IPS DF 19.7 (cell line): ENCODE data around the gene RGS7.
"Not testable (repeated sequence)": the region's sequence is repeated elsewhere in the genome, so short reads cannot be mapped to it uniquely, and the experiment has no call there.

Source experiments
- DNase-seq: peaks from one replicate; pipeline ENCODE4 v3.0.0-alpha.2; 2013; ENCODE audit warnings: low read depth, low spot score

Gene RGS7

DNA sequence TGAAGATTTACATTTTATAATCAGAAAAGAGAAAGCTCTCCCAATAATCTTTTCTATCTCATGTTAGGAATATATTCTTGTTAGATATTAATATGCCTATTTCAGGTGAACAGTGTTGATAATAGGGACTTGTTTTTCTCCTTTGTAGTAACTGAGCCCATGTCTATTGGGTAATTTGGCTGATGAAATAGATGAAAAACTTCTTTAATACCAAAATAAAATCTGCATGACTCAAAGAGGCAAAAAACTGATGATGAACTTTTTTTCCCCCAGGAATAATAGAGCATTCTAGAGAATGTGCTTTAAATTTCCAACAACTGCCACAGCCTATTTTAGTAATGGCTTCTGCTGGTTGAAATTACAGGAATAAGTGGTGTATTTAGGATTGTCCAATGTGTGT, 566.1 kb downstream of the RGS7 start:
- DNase-seq = no peak

DNA sequence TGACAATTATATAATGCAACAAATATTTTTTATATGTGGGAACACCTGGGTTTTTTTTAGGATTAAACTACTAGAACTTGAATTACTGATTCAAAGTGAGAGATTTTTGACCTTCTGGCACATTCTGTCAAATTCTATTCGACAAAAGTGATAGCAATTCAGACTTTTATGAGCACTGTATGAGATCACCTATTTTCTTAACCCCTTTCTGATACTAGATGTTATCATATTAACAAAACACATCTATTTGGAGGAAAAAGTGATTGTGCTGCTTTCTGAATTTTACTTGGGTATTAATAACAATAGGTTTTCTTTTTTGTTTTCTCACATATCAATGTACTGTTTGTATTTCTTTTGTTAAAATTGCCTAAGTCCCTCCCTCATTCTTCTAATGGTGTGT, 570.1 kb downstream of the RGS7 start:
- no peak for DNase-seq

DNA sequence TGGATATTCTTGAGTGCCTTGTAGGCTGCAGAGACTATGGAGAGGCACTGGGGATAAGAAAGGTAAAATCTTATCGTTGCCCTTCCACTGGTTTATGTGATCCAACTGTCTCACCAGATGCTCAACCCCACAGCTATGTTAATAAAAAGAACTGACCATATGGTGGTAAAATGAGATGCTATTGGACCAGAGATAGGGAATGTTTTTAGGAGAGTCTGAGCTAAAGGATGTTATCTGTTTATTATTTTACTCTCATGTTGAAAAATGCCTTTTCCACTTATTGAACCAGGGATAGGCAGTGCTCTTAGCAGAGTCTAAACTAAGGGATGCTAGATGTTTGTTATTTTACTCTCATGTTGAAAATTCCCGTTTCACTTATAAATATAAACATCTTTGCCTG, 572.2 kb downstream of the RGS7 start:
- no peak for DNase-seq

DNA sequence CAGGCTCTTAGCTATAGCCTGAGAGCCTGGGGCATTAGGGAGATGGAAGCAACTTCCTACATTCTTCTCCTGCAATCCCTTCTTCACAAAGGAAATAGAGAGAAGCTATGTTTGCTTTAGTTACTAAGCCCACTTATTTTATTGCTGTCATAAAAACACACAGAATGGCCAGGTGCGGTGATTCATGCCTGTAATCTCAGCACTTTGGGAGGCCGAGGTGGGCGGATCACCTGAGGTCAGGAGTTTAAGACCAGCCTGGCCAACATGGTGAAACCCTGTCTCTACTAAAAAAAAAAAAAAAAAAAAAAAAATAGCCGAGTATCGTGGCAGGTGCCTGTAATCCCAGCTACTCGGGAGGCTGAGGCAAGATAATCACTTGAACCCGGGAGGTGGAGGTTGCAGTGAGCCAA, 573.3 kb downstream of the RGS7 start:
- DNase-seq = not testable (repeated sequence)

DNA sequence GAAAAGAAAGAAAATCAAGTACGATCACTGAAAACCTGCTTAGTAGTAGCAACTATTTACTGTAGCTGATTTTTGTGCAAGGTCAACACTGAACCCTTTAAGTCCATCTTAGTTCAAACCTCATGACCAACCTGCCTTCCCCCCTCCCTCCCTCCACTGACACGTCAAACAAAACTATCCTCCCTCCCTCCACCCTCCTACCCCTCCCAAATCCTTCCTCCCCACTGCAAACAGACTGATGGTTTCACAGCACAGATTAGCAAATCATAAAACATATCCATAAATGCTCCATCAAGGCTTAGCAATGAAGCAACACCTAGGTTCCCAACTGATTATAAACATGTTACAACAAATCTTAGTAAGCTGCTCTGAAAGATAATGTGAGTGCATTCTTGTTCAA, 580.8 kb downstream of the RGS7 start:
- DNase-seq = no peak

DNA sequence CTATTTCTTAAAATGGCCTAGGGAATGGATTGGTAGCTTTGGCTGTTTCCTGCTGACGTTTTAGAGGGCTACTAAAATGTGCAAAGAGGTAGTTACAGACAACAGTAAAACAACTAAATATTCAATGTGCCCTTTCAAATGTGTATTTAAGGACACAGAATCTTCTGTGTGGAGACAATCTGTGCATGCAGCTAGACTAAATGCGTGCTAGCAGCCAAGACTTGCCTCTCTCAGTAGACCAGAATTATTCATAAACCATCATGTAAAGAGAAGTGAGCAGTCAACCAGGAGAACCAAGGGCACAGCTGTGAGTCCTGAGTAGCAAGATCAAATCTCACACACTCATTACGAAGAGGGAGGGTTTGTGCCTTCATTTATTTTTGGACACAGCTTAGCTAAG, 584.9 kb downstream of the RGS7 start:
- DNase-seq = no peak

DNA sequence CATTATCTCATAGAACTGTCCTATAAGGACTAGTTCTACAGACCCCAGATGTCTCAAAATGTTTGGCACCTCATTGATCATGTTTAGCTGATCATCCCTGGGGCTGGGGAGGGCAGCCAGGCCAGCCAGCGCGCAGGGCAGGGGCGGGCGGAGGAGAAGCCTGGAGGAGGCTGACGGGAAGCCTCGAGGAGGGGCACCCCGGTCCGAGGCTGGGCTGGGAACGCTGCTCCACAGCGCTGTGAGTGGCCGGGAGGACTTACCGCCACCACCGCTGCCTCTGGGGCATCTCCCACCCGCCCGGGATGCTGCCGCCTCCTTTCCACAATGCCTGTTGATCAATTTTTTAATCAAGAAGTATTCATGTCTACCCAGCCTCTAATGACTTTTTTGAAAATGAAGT, 585.6 kb downstream of the RGS7 start:
- no peak for DNase-seq

DNA sequence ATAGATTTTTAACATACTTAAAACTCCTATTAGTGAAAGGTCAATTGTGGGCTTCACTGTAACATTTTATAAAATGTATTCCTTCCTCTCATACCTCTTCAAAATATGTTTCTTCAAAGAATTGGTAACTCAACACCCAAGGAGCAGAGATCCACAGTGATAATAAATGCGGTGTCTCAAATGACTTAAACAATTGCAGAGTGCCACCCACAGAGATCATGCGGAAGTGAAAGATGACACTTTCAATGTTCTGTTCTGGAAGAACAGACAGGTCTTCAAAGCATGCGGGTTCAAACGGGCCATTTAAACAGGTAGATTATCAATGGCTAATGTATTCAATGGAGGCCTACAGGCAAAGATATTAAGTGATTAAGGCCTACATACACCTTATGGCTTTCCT, 588.0 kb downstream of the RGS7 start:
- DNase-seq = no peak

DNA sequence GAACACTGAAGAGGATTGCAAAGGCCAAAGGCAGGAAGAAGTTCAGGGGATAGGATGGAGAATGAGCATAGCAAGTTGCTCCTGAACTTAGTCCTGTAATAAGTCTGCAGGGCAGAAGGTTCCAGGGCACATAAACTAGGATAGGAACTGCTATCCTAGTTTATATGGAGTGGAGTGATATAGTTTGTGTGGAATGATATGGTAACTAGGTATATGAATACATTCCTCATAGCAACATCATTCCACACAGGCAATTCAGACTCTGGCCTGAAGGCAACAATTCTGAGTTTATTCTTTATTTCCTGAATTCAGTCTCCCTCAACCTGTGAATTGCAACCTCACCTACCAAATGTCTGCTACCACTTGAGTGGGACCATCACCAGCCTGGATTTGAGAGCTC, 590.2 kb downstream of the RGS7 start:
- DNase-seq = no peak

DNA sequence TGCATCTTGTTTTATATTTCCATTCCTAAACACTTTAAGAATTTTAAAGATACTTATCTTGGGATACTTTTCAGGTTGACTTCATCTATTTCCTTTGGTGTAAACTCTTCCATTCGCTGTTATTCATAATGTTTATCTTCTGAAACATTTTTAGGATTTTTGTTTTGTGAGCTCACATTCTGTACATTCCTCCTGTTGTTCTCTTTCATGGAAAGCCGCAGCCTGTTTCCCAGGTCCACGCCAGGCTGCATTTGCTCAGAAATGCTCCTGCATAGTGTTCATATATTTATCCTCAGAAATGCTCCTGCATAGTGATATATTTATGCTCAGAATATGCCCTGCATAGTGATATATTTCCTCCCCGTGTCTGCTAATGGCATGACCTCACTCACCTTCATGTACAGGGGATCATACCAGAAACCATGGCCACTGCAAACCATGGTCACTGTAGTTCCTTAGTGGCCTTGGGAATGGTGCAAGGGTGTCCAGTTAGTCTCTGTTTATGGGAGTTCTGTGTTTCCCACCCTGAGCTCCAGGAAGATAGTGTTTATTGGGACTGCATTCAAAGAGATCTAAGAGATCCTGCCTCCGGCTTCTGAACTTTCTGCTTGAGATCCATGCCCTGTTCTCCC, 591.2 kb downstream of the RGS7 start:
- no peak for DNase-seq

DNA sequence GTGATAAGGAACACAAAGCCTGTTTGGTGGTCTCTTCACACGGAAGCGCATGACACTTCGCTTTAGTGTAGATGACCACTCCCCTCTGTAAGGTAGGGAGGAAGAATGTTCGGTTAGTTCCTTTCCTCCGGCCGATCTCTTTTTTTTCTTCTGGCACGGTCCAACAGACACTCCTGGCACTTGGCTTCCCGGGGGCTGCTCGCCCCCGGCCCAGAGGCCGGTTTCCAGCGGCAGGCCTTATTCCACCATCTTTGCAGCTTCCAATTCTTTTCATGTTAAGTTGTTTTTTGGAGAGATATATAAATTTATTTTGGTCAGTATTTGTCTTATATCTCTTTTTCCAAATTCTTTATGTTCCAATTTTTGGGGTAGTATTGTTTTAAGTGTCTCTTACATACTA, 593.2 kb downstream of the RGS7 start:
- no peak for DNase-seq

DNA sequence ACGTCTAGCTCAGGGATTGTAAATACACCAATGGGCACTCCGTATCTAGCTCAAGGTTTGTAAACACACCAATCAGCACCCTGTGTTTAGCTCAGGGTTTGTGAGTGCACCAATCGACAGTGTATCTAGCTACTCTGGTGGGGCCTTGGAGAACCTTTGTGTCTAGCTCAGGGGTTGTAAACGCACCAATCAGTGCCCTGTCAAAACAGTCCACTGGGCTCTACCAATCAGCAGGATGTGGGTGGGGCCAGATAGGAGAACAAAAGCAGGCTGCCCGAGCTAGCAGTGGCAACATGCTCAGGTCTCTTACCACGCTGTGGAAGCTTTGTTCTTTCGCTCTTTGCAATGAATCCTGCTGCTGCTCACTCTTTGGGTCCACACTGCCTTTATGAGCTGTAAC, 593.9 kb downstream of the RGS7 start:
- DNase-seq = not testable (repeated sequence)

DNA sequence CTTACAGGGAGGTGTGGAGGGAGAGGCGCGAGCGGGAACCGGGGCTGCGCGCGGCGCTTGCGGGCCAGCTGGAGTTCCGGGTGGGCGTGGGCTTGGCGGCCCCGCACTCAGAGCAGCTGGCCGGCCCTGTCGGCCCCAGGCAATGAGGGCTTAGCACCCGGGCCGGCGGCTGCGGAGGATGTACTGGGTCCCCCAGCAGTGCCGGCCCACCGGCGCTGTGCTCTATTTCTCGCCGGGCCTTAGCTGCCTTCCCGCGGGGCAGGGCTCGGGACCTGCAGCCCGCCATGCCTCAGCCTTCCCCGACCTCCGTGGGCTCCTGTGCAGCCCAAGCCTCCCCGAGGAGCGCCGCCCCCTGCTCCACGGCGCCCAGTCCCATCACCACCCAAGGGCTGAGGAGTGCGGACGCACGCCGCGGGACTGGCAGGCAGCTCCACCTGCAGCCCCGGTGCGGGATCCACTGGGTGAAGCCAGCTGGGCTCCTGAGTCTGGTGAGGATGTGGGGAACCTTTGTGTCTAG, 594.5 kb downstream of the RGS7 start:
- DNase-seq = not testable (repeated sequence)

DNA sequence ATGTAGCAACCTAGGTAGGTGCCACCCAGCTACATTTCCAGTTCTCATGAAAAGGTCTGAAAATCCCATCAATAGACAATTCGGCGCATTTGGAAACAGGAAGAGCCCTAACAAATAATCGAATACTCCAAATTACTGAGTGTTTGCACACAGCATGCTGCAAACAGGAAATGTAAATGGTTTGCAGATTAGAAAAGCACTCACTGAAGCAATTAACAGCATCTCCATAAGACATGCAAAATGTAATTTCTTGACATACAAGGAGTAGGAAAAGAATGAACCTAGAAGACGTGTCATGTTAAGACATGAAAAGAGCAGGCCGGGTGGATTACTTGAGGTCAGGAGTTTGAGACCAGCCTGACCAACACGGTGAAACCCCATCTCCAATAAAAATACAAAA, 598.2 kb downstream of the RGS7 start:
- not testable (repeated sequence) for DNase-seq

DNA sequence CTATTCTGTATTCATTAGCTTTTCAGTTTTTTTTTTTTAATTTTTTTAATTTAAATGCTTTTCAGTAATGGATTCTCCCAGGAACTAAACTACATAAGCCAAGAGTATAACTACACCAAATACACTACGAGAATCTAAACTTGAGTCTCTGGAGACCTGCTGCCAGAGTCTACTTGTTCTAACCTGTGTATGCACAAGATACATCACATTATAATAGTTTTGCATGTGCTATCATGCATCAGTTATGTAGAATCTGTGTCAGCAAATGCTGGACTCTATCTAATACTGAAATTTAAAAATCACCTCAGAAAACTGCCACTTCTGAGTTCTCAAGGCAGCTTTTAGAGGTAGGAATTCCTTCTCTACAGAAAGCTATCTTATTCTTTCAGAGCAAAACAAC, 598.7 kb downstream of the RGS7 start:
- DNase-seq = no peak

DNA sequence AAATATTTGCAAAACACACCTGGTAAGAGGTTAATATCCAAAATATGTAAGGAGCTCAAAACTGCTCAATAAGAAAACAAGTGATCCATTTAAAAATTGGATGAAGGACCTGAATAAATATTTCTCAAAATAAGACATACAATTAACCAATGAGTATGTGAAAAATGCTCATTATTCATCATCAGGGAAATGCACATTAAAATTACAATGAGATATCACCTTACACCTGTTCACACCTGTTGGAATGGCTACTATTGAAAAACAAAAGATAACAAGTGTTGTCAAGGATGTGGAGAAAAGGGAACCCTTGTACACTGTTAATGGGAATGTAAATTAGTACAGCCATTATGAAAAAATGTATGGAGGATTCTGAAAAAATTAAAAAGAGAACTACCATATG, 609.1 kb downstream of the RGS7 start:
- no peak for DNase-seq

DNA sequence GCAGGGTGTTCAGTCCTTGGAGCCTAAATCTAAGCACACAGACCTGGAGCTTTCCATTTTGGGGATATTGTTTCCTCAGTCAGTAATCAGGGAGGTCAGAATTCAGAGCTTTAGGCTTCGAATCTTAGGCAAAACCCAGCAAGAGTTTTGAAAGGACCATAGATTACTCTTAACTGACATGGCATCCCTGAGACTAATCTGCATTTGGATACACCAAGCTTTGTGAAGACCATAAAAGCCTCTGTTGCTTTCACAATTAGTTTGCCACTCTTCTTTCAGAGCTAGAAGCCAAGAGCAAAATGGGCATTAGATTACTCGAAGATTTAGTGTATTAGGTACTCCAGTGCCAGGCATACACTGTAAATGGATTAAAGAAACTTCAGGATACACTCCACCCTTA, 613.3 kb downstream of the RGS7 start:
- DNase-seq = no peak

DNA sequence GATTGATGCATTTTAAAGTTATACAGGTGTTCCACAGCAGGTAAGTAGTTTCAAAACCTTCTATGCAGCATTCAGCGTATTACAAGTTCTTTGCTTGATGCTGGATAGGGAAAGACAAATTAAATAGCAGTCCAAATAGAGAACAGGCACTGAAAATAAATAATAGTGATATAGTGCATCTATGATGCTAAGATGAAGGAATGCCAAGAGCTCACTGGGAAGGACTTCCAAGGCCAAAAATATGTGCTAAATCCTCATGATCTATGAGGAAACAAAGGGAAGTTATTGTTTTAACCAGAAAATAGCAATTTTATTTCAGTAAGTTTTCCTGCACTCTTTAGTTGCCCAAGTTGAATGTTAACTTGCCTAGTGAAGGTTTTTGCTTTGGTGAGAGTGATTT, 617.3 kb downstream of the RGS7 start:
- DNase-seq = no peak

DNA sequence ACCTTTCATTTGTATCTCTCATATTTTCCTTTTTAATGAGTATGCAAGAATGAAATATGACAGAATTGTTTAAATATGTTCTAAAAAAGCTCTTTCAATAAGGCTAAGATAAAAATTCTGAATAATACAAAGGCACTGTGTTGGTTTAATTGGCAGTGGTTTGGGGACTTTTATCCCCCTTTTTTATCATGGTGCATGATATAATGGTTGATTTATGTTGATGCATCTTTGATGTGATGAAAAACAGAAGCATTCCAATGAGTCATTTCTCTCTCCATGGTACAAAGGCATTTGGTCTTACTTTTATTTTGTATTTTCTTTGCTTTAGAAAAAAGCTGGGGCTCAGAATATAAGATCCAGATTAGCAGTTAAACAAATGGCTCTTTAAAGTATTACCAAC, 617.9 kb downstream of the RGS7 start:
- DNase-seq = no peak

DNA sequence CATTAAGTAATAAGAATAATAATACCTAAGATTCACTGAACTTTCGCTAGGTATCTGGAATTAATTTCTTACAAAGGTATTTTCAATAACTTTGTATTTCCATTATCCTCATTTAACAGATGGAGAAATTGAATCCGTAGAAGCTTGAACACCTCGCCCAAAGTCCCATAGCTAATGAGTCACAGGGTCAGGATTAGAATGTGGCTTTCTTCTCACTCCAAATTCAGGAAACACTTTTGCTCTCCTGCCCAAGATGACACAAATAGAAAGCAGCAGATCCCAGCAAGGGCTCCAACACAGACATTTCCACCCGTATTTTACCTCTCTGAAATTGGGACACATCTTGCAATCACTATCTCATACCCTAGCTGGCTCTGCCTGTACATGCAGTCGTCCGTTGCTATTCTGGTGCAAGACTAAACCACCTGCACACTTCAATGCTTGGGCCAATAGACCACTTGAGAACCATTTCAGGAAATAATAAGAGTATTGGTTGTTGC, 619.2 kb downstream of the RGS7 start:
- DNase-seq = no peak

DNA sequence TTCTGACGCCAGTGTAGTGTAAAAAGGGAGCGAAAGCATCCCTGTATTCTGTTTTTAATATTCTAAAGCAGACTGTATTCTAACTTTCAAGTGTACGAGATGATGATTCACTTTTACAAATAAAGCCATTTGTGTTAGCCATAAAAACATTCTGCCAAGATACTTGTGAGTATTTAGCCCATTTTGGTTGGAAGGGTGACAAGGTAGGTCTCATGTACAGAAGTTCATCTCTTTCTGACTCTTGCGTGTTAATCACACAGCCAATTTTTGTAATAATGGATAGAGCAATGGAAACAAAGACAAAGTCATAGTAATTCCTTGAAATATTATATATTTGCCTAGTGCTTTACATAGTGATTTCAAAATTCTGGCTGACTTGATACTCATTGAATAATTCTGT, 619.7 kb downstream of the RGS7 start:
- DNase-seq = no peak

DNA sequence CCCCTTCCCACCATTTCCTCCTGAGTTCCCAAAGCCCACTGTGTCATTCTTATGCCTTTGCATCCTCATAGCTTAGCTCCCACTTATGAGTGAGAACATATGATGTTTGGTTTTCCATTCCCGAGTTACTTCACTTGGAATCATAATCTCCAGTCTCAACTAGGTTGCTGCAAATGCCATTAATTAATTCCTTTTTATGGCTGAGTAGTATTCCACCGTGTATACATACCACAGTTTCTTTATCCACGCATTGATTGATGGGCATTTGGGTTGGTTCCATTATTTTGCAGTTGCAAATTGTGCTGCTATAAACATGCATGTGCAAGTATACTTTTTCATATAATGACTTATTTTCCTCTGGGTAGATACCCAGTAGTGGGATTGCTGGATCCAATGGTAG, 622.3 kb downstream of the RGS7 start:
- DNase-seq = not testable (repeated sequence)

DNA sequence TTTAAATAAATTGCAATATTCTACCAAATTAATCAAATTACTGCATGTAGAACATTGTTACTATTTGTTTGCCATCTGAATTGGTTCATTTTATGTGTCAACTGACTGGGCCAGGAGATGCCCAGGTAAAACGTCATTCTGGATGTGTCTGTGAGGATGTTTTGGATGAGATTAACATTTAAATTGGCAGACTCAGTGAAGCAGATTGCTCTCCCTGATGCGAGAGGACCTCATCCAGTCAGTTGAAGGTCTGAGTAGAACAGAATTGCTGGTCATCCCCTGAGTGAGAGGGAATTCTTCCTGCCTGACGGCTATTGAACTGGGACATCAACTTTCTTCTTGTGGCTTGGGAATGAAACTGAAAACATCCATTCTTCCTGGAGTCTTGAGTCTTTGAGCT, 623.0 kb downstream of the RGS7 start:
- DNase-seq = no peak

DNA sequence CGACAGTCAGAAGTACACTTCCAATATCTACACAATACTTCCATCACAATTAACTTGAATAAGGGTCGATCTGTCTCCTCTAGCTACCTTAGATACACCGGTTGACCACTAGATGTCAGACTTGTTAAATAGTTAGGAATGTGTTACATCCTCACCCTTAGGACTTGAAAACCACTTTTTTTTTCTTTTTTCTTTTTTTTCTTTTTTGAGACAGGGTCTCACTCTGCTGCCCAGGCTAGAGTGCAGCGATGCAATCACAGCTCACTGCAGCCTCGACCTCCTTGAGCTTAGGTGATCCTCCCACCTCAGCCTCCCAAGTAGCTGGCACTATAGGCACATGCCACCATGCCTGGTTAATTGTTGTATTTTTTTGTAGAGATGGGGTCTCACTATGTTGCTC, 624.6 kb downstream of the RGS7 start:
- DNase-seq = peak; percentile 45
